Frontal cortex (tissue), 4 donors: ENCODE results near the gene PRR36. TPM values are rescaled to one million over a fixed set of nuclear protein-coding genes. Genes with fewer than 3 reads are reported as not detected.

Source experiments
- DNase-seq, 2 donors: peaks; one replicate each; pipeline ENCODE4 v3.0.0; 2012; ENCODE audit warnings: low spot score in 2 of 2
- FAIRE-seq: peaks from 2 replicates; lab custom pipeline; 2012; peaks lifted over from hg19 to GRCh38; lab: Jason Lieb, UNC
- total RNA-seq: library from RNA; depleted of rRNA; stranded (reverse); fragments of >200 nt; gene quantifications from one replicate; pipeline ENCODE4 v1.2.3, GENCODE V29; 2014
- donor health status: control.
- donor health status: control.
- donor health status: control.

The PRR36 gene
- total RNA-seq, 1 donor from 2014 or later = 2.9 TPM

GRCh38 chr19:7850000-7850813 lies 24.0 kb downstream of the PRR36 start:
- FAIRE-seq = no peak
- DNase-seq = peak; percentile 62 to 72

GRCh38 chr19:7849631-7849999 lies 24.6 kb downstream of the PRR36 start:
- peak in 1 of 2 donors; percentile 42 for DNase-seq
- FAIRE-seq = no peak

GRCh38 chr19:7848779-7849457 lies 25.3 kb downstream of the PRR36 start:
- DNase-seq = peak in 1 of 2 donors; percentile 64
- no peak for FAIRE-seq

- DNase-seq (no peak), FAIRE-seq (no peak)
Observed at GRCh38 chr19:7847664-7848063, 26.5 kb downstream of the PRR36 start.

- DNase-seq (no peak), FAIRE-seq (no peak)
Observed at GRCh38 chr19:7846155-7846646, 28.0 kb downstream of the PRR36 start.

DNA sequence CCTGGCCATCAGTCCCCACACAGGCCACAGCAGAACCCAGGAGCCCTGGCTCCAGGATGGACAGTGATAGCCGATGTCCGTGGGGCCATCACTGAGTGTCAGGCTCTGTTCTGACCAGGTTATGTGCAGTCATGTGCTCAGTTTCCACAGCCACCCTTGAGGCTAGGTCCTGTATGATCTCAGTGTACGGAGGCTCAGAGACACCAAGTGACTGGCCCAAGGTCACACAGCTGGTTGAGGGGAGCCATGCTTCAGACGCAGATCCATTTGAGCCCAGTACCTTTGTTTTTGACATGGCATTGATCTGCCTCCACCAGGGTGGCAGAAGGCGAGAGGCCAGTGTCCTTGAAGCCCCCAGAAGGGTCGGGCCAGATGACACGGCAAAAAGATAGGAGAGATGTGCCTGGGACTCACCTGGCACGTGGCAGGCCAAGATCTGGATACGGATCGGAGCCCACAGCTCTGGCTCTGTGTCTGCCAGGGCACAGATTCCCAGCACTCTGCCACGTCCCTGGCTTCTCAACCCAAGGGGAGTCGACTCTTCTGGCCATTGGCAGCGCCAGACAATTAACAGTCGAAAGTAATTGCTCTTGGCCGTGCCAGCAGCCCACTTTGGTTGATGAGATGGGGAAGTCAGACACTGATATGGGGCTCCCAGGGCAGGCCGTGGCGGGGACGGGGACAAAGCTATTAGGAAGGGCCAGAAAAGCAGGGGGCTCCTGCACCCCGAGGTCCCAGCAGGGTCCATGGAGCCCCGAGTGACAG lies 28.6 kb downstream of the PRR36 start:
- FAIRE-seq (no peak), DNase-seq (no peak)

DNA sequence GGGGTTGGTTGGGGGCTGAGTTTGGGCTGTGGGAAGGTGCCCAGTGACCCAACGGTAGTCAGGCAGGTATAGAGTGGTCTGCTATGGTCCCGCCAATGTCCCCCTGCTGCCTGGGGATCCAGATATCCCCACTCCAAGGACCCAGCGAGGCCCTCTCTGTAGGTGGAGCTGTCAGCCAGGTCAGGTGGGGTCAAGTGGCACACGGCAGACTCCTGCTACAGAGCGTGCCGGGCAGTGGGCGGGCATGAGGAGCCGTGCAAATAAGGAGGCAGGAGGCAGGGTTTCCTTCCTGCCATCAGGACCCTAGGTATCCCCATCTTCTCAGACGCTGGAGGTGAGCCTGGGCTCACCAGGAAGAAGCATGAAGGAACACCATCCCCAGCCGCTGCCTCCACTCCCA lies 29.2 kb downstream of the PRR36 start:
- FAIRE-seq = no peak
- DNase-seq = no peak

- DNase-seq = no peak
- FAIRE-seq = no peak
Observed at GRCh38 chr19:7844405-7844804, 29.8 kb downstream of the PRR36 start.

DNA sequence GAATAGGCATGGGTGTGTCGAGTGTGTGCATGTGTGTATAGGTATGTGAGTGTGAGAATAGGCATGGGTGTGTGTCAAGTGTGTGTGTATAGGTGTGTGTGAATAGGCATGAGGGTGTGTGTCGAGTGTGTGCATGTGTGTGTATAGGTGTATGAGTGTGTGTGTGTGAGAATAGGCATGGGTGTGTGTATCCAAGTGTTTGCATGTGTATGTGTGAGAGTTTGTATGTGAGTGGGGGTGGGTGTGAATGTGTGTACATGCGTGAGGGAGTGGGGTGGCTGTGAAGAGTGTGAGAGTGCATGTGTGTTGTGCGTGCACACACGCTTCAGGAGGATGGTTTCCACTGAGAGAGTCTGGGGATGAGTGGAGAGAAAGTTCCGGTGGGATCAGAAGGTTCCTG lies 30.7 kb downstream of the PRR36 start:
- no peak for FAIRE-seq

GRCh38 chr19:7842661-7843294 lies 31.4 kb downstream of the PRR36 start:
- FAIRE-seq (no peak), DNase-seq (no peak)

More for the DNA sequence above, 30.7 kb downstream of the PRR36 start:
- no peak for DNase-seq

DNA sequence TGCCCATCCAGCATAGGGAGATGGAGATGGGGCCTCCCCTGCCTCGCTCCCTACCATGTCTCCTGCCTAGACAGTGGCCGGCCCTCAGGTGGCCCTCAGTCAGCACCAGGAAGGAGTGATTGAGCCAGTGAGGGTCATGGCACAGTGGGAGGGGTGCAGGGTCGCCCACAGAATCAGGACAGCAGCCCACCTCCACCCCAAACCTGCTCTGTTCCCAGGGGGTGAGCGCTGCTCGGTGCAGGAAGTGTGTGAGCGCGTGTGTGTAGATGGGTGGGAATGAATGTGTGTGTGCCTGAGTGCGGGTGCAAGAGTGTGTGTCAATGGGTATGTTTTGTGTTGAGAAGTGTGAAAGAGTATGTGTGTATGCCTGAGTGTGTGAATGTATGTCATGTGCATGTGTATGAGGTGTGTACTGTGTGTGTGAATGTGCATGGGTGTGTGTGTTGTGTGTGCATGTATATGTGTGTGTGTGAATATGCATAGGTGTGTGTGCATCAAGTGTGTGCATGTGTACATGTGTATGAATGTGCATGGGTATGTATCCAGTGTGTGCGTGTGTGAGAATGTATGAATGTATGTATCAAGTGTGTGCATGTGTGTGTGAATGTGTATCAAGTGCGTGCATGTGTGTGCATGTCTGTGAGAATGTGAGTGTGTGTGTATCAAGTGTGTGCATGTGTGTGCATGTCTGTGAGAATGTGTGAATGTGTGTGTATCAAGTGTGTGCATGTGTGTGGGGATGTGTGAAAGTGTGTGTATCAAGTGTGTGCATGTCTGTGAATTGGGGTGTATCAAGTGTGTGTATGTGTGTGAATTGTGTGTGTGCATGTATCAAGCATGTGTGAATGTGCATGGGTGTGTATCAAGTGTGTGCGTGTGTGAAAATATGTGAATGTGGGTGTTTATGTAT lies 32.2 kb downstream of the PRR36 start:
- FAIRE-seq = no peak
- no peak for DNase-seq

- DNase-seq (no peak), FAIRE-seq (no peak)
Observed at GRCh38 chr19:7840629-7841028, 33.6 kb downstream of the PRR36 start.

GRCh38 chr19:7839476-7839875 lies 34.7 kb downstream of the PRR36 start:
- DNase-seq = no peak
- no peak for FAIRE-seq

DNA sequence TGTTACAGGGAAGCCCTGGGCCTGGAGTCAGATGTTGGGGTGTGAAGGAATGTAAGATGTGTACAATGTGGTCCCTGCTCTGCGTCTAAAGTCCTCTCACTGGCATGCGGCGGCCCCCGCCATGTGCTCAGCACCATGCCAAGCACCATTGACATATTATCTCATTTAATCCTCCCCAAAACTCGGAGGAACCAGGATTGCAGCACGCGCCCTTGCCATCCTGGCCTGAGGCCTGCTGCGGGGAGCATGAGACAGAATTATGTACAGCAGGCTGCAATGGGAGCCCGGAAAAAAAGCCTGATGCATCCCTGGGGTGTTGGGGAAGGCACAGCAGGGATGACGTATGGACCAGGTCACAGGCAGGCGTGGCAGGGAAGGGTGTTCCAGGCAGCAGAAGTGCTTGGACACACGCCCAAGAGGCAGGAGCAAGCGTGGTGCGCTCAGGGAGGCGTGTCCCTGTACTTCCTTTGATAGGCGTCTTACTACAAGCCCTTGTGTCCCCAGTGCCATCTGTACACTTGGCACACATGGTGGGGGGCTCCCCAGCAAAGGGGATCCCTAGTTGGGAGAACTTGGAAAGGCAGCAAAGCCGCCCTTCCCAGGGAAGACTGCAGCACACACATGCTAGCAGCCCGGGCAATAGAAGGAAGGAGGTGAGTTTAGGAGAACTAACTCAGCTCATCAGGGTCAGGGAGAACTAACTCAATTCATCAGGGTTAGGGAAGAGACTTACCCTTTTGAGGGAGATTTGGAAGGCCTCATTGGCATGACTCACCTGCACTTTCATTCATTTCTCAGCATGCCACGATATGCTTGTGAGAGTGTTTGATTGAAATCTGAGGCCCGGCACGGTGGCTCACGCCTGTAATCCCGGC lies 40.7 kb downstream of the PRR36 start:
- DNase-seq = peak in 1 of 2 donors; percentile 45
- no peak for FAIRE-seq

DNA sequence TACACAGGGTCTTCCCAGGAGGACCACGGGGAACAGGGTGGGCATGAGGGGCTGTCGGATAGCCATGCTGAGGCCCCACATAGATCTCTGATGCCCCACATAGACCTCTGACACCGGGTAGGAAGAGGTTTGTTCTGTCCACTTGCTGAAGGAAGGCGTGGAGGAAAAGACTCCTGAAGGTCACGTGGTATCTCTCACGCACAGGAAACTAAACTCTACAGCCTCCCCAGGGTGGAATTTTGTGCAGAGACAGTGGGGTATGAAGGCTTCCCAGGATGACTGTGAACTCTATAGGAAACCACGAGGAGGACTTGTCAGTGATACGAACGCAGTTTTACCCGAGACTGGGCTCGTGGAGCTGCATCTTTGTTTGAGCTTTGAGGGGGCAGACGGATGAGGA lies 41.4 kb downstream of the PRR36 start:
- no peak for DNase-seq
- FAIRE-seq = no peak

- FAIRE-seq = no peak
- DNase-seq = no peak
Observed at GRCh38 chr19:7832009-7832408, 42.2 kb downstream of the PRR36 start.

GRCh38 chr19:7831452-7831851 lies 42.7 kb downstream of the PRR36 start:
- FAIRE-seq (no peak), DNase-seq (no peak)

DNA sequence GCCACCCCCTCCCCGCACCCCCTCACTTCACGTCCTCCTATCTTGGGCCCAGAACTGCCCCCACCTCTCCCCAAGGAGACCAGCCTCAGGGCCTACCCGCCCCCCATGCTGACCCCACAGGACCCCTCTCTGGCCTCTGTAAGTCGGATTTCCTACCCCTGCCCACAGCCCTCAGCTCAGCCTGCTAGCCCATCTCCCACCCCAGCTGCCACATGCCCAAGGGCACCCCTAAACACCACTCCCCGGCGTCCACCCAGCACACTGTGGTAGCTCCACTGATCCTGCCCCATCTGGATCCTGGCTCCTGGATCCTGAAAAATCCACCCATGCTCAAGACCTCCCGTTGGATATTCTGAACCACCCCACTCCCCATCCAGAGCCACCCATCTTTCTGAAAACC lies 43.4 kb downstream of the PRR36 start:
- DNase-seq = no peak
- no peak for FAIRE-seq
